ENCODE measurements around the gene CD40. TPM values are rescaled to one million over a fixed set of nuclear protein-coding genes. Genes with fewer than 3 reads are reported as not detected.

The CD40 gene
- total RNA-seq, 3 donors from 2014 or later = 11.7 to 21.6 (median 17.0) TPM

DNA sequence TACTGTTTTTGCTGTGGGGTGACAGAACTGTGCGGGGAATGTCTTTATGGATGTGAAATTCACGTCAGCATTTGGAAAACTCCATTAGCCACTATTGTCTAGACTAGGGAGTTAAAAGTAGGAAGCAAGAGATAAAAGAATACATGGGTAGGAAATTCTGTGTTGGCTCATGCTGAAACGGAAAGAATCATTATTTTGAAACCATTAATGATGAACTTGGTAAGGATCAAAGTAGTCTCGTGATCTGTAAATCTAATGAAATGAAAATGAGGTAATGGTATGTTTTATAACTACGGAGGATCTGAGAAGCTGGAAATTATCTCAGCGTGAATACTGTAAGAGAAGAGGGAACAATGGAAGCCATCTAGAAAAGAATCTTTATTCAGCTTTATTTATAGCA, 11.1 kb upstream of the CD40 start:
- H3K36me3 ChIP-seq = no peaks in the 10 kb centered on the region
- no peak overlapping the region for H3K4me3 ChIP-seq
- H3K27me3 ChIP-seq = no peaks in the 10 kb centered on the region
- TF ChIP-seq POLR2A (IDR thresholded peaks at IDR 0.05) = no peak
- TF ChIP-seq, protein P1, sequence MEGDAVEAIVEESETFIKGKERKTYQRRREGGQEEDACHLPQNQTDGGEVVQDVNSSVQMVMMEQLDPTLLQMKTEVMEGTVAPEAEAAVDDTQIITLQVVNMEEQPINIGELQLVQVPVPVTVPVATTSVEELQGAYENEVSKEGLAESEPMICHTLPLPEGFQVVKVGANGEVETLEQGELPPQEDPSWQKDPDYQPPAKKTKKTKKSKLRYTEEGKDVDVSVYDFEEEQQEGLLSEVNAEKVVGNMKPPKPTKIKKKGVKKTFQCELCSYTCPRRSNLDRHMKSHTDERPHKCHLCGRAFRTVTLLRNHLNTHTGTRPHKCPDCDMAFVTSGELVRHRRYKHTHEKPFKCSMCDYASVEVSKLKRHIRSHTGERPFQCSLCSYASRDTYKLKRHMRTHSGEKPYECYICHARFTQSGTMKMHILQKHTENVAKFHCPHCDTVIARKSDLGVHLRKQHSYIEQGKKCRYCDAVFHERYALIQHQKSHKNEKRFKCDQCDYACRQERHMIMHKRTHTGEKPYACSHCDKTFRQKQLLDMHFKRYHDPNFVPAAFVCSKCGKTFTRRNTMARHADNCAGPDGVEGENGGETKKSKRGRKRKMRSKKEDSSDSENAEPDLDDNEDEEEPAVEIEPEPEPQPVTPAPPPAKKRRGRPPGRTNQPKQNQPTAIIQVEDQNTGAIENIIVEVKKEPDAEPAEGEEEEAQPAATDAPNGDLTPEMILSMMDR (IDR thresholded peaks at IDR 0.05) = no peak
- TF ChIP-seq POLR2AphosphoS5 (IDR thresholded peaks at IDR 0.05) = no peak
- no peaks in the 10 kb centered on the region for H3K9me3 ChIP-seq
- intact Hi-C loops (cut with DNase I; ENCODE audit: low total_unique reads) = no loop called here
- H3K27ac ChIP-seq = no peak overlapping the region
- no peaks in the 10 kb centered on the region for H3K4me1 ChIP-seq
- DNase-seq (ENCODE audit: low spot score in 2 of 2) = no peak

DNA sequence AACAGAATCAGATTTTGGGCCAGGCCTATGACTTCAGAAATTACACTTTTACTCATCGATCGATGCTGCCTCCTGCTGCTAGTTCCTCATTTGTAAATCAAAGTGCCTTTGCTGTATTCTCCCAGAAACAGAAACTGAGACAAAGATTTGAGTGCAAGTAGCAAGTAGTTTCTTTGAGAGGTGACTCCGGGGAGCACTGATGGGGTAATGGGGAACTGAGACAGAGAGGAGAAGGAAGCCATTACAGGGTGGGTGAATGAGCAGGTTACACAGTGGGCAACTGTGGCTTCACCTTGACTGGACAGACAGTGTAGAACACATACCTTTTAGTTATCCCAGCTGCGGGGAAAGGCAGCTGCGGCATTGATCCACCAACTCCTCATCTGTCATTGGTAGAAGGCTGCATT, 9.7 kb upstream of the CD40 start:
- Histone ChIP-seq H3K27me3 (no peaks in the 10 kb centered on the region), H3K27ac (no peak overlapping the region), H3K9me3 (no peaks in the 10 kb centered on the region), H3K4me1 (no peaks in the 10 kb centered on the region), H3K36me3 (no peaks in the 10 kb centered on the region), H3K4me3 (no peak overlapping the region)
- TF ChIP-seq POLR2AphosphoS5 (IDR thresholded peaks at IDR 0.05) (no peak), POLR2A (IDR thresholded peaks at IDR 0.05) (no peak)
- TF ChIP-seq, protein P1 (IDR thresholded peaks at IDR 0.05) = no peak
- intact Hi-C loops (cut with DNase I; ENCODE audit: low total_unique reads) = no loop called here
- DNase-seq (ENCODE audit: low spot score in 2 of 2) = no peak

DNA sequence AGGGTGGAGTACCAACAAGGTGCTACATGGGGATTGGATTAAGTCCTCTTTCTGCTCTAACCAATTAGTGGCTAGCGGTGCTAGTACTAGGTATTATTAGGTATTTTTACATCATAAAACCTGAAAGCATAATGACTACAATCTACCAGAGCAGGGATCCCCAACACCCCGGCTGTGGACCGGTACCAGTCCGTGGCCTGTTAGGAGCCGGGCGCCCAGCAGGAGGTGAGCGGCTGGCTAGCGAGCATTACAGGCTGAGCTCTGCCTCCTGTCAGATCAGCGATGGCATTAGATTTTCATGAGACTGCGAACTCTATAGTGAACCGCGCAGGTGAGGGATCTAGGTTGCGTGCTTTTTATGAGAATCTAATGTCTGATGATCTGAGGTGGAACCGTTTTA, 9.1 kb upstream of the CD40 start:
- no peaks in the 10 kb centered on the region for H3K27me3 ChIP-seq
- H3K36me3 ChIP-seq = no peaks in the 10 kb centered on the region
- H3K4me1 ChIP-seq = no peaks in the 10 kb centered on the region
- no peak for DNase-seq (ENCODE audit: low spot score in 2 of 2)
- intact Hi-C loops (cut with DNase I; ENCODE audit: low total_unique reads) = no loop called here
- TF ChIP-seq POLR2A (IDR thresholded peaks at IDR 0.05) (no peak), POLR2AphosphoS5 (IDR thresholded peaks at IDR 0.05) (no peak)
- TF ChIP-seq, protein P1 (IDR thresholded peaks at IDR 0.05) = no peak
- no peaks in the 10 kb centered on the region for H3K9me3 ChIP-seq
- H3K4me3 ChIP-seq = no peak overlapping the region
- H3K27ac ChIP-seq = no peak overlapping the region

DNA sequence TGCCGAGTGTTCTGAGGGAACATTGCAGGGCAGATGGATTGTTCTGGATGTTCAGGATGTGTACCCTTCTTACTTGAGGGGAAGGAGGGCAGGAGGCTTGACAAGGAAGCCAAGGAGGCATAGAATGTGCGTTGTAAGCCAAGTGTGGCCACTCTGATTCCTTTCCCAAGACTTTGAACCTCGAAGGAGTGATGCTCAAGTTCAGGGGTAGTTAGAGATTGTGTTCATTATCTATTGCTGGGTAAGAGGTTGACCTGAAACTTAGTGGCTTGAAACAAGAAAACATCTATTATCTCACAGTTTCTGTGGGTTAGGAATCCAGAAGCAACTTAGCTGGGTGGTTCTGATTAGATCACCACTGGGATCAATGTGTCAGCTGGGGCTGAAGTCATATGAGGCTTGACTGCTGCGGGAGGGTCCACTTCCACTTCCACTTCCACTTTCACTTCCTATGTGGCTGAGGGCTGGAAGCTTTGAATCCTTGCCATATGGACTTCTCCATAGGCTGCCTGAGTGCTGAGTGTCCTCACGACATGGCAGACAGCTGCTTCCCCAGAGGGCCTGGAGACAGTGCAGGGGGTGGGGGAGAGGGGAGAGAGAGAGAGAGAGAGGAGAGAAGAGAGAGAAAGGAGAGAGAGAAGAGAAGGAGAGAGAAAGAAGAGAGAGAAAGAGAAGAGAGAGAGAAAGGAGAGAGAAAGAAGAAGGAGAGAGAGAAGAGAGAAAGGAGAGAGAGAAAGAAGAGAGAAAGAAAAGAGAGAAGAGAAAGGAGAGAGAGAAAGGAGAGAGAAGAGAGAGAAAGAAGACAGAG, 6.9 kb upstream of the CD40 start:
- Histone ChIP-seq H3K4me3 (no peak overlapping the region), H3K4me1 (no peaks in the 10 kb centered on the region), H3K9me3 (no peaks in the 10 kb centered on the region), H3K27ac (no peak overlapping the region), H3K27me3 (no peaks in the 10 kb centered on the region), H3K36me3 (no peaks in the 10 kb centered on the region)
- intact Hi-C loops (cut with DNase I; ENCODE audit: low total_unique reads) = no loop called here
- DNase-seq (ENCODE audit: low spot score in 2 of 2) = no peak
- TF ChIP-seq, protein P1 (IDR thresholded peaks at IDR 0.05) = no peak
- TF ChIP-seq POLR2A (IDR thresholded peaks at IDR 0.05) (no peak), POLR2AphosphoS5 (IDR thresholded peaks at IDR 0.05) (no peak)

DNA sequence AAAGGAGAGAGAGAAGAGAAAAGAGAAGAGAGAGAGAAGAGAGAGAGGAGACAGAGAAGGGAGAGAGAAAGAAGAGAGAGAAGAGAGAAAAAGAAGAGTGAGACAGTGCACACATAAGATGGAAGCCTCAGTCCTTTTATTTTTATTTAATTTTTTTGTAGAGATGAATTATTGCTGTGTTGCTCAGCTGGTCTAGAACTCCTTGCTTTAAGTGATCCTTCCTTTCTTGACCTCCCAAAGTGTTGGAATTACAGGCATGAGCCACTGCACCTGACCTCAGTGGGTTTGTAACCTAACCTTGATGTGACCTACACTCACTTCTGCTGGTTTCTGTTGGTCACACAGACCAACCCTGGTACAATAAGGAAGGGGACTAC, 6.3 kb upstream of the CD40 start:
- DNase-seq (ENCODE audit: low spot score in 2 of 2) = no peak

More for the DNA sequence above, 6.3 kb upstream of the CD40 start:
- TF ChIP-seq POLR2AphosphoS5 (IDR thresholded peaks at IDR 0.05) = no peak
- no peak for TF ChIP-seq POLR2A (IDR thresholded peaks at IDR 0.05)
- TF ChIP-seq, protein P1 (IDR thresholded peaks at IDR 0.05) = no peak
- Histone ChIP-seq H3K27me3 (no peaks in the 10 kb centered on the region), H3K9me3 (no peaks in the 10 kb centered on the region), H3K36me3 (no peaks in the 10 kb centered on the region), H3K4me1 (no peaks in the 10 kb centered on the region), H3K4me3 (no peak overlapping the region), H3K27ac (no peak overlapping the region)
- intact Hi-C loops (cut with DNase I; ENCODE audit: low total_unique reads) = no loop called here

Data from breast epithelium (tissue), 4 donors.